Measurements from ENCODE around the gene TPRG1L.

TPRG1L gene

GRCh38 chr1:3597599-3597964 is 27.2 kb upstream of the TPRG1L start:
- ChIA-PET CTCF (interaction anchor here (0.5 to 1.6 kb wide), 4 partner anchors 9 to 109 kb away, joined by 3 to 6 read pairs (median 6); no protein-coding TSS in a partner anchor), POLR2A (no interaction called here)
- H3K36me3 ChIP-seq (ENCODE audit: control insufficient read depth in 2 of 2, insufficient read depth in 1 of 2, low read length in 2 of 2), result no peaks in the 10 kb centered on the region
- TF ChIP-seq ZNF280D (tag by site-specific recombination; IDR thresholded peaks at IDR 0.05) (no peak), ZIC2 (tag by site-specific recombination; IDR thresholded peaks at IDR 0.05) (peak; percentile 80), GLIS2 (tag by site-specific recombination; IDR thresholded peaks at IDR 0.05) (peak; percentile 16; the same call in 1 of the 2 replicates)
- H3K4me1 ChIP-seq (ENCODE audit: control insufficient read depth, insufficient read depth, low read length), result no peaks in the 10 kb centered on the region
- H3K27ac ChIP-seq (ENCODE audit: extremely low read depth, low read depth, low read length), result no peak overlapping the region
- H3K4me3 ChIP-seq (ENCODE audit: low read depth, low read length), result no peak overlapping the region
- H3K9me3 ChIP-seq (ENCODE audit: control insufficient read depth, insufficient read depth, low read depth, low read length), result no peaks in the 10 kb centered on the region

GRCh38 chr1:3598051-3598491 is 26.7 kb upstream of the TPRG1L start:
- ChIA-PET CTCF (interaction anchor here (1.2 to 1.6 kb wide), 4 partner anchors 9 to 145 kb away, joined by 3 to 6 read pairs (median 4); no protein-coding TSS in a partner anchor), POLR2A (interaction anchor here (0.7 kb wide), 1 partner anchor 9 kb away, joined by 3 read pairs; no protein-coding TSS in a partner anchor)
- Histone ChIP-seq H3K4me1 (ENCODE audit: control insufficient read depth, insufficient read depth, low read length) (no peaks in the 10 kb centered on the region), H3K36me3 (ENCODE audit: control insufficient read depth in 2 of 2, insufficient read depth in 1 of 2, low read length in 2 of 2) (no peaks in the 10 kb centered on the region), H3K4me3 (ENCODE audit: low read depth, low read length) (no peak overlapping the region), H3K9me3 (ENCODE audit: control insufficient read depth, insufficient read depth, low read depth, low read length) (no peaks in the 10 kb centered on the region), H3K27ac (ENCODE audit: extremely low read depth, low read depth, low read length) (no peak overlapping the region)
- TF ChIP-seq ZNF280D (tag by site-specific recombination; IDR thresholded peaks at IDR 0.05), result no peak
- no peak for TF ChIP-seq EGR2 (tag by site-specific recombination; IDR thresholded peaks at IDR 0.05; ENCODE audit: low read depth)
- no peak for TF ChIP-seq ZNF785 (tag by site-specific recombination; IDR thresholded peaks at IDR 0.05)
- no peak for TF ChIP-seq ZSCAN4 (tag by site-specific recombination; IDR thresholded peaks at IDR 0.05)
- no peak for TF ChIP-seq ZNF16 (tag by site-specific recombination; IDR thresholded peaks at IDR 0.05; ENCODE audit: low read depth)
- TF ChIP-seq ZNF707 (tag by site-specific recombination; IDR thresholded peaks at IDR 0.05), result no peak
- TF ChIP-seq PRDM1 (tag by site-specific recombination; IDR thresholded peaks at IDR 0.05), result no peak
- TF ChIP-seq ZNF580 (tag by site-specific recombination; IDR thresholded peaks at IDR 0.05), result no peak
- TF ChIP-seq ZNF776 (tag by site-specific recombination; IDR thresholded peaks at IDR 0.05; ENCODE audit: borderline replicate concordance), result no peak
- TF ChIP-seq ZNF175 (tag by site-specific recombination; IDR thresholded peaks at IDR 0.05), result no peak
- no peak for TF ChIP-seq SETDB1 (IDR thresholded peaks at IDR 0.05; ENCODE audit: insufficient read length, low read length)
- no peak for TF ChIP-seq ZNF24 (tag by site-specific recombination; IDR thresholded peaks at IDR 0.05)
- TF ChIP-seq BCL6B (tag by site-specific recombination; IDR thresholded peaks at IDR 0.05), result no peak
- no peak for TF ChIP-seq KLF10 (tag by site-specific recombination; IDR thresholded peaks at IDR 0.05)
- no peak for TF ChIP-seq INSM2 (tag by site-specific recombination; IDR thresholded peaks at IDR 0.05)
- TF ChIP-seq ZNF658 (tag by site-specific recombination; IDR thresholded peaks at IDR 0.05), result no peak
- no peak for TF ChIP-seq ZFP69B (tag by site-specific recombination; IDR thresholded peaks at IDR 0.05)
